GM12878 (cell line): Measurements from ENCODE around the gene REV3L. TPM values are rescaled to one million over a fixed set of nuclear protein-coding genes. Genes with fewer than 3 reads are reported as not detected.

ENCODE experiments used
- ATAC-seq: fragments of 200-7000 bp; cut with Tn5 transposase; 3 replicates; pipeline ENCODE4 v1.9.1; 2020; ENCODE audit warnings: mild to moderate bottlenecking, moderate library complexity
- BruUV-seq: library from RNA; stranded (reverse); fragments of 400-500 nt; replicated peaks from 2 replicates; lab custom pipeline; 2021; lab: Mats Ljungman, UMichigan
- CTCF ChIA-PET: fragments of 300-600 bp; sonication (Branson Sonifier 250); formaldehyde crosslinking; extraction: SDS; loops from one replicate; lab custom pipeline; 2021; ENCODE audit warnings: inconsistent platforms; lab: Yijun Ruan, JAX
- POLR2A ChIA-PET: fragments of 350-600 bp; formaldehyde crosslinking; extraction: SDS; loops from one replicate; lab custom pipeline; 2021; ENCODE audit warnings: inconsistent platforms; lab: Charles Lee
- RAD21 ChIA-PET: fragments of 300-600 bp; sonication (Branson Sonifier 250); formaldehyde crosslinking; loops from one replicate; lab custom pipeline; 2023; ENCODE audit warnings: antibody characterized with exemption; ENCODE audit not compliant: unreplicated experiment; lab: Charles Lee
- SMC1A ChIA-PET: fragments of 300-600 bp; sonication (Branson Sonifier 250); formaldehyde crosslinking; loops from one replicate; lab custom pipeline; 2023; ENCODE audit not compliant: unreplicated experiment, uncharacterized antibody; lab: Charles Lee
- DNase-seq: peaks from one replicate; pipeline ENCODE4 v3.0.0-alpha.2; 2011; ENCODE audit warnings: low read depth, low spot score
- FAIRE-seq: peaks from 3 replicates; lab custom pipeline; 2011; peaks lifted over from hg19 to GRCh38; lab: Jason Lieb, UNC
- H2AFZ ChIP-seq: 2 replicates; pipeline ENCODE4 v1.6.0; 2011; ENCODE audit warnings: low read depth, low read length, control low read depth; ENCODE audit not compliant: control insufficient read depth
- H3K27ac ChIP-seq: 2 replicates; pipeline ENCODE4 v1.5.1; 2011; ENCODE audit warnings: control low read depth; ENCODE audit not compliant: control insufficient read depth, insufficient read depth
- H3K27me3 ChIP-seq, 2 experiments: replicated peaks in 1 of 2; 2 replicates each; pipeline versions ENCODE4 v1.6.0 to v1.6.1; 2011; ENCODE audit warnings: low read length in 1 of 2; ENCODE audit not compliant: control insufficient read depth in 2 of 2, insufficient read depth in 2 of 2
- H3K36me3 ChIP-seq, 2 experiments: 2 replicates each; pipeline ENCODE4 v1.5.1; 2011; ENCODE audit warnings: low read length in 1 of 2; ENCODE audit not compliant: control insufficient read depth in 2 of 2, insufficient read depth in 2 of 2
- H3K4me1 ChIP-seq: 2 replicates; pipeline ENCODE4 v1.6.1; 2011; ENCODE audit warnings: mild to moderate bottlenecking, low read length, moderate library complexity, mixed read lengths; ENCODE audit not compliant: control insufficient read depth, insufficient read depth
- H3K4me2 ChIP-seq: 2 replicates; pipeline ENCODE4 v1.6.0; 2011; ENCODE audit warnings: control low read depth; ENCODE audit not compliant: control insufficient read depth, insufficient read depth
- H3K4me3 ChIP-seq: fragments of 200-600 bp; sonication (generic); 2 replicates; pipeline ENCODE4 v1.5.1; 2016
- H3K79me2 ChIP-seq: 2 replicates; pipeline ENCODE4 v1.6.0; 2011; ENCODE audit warnings: low read length; ENCODE audit not compliant: control insufficient read depth, insufficient read depth
- H3K9ac ChIP-seq: 2 replicates; pipeline ENCODE4 v1.8.0; 2011; ENCODE audit warnings: low read length, control low read depth, mixed read lengths; ENCODE audit not compliant: control insufficient read depth, insufficient read depth
- H3K9me3 ChIP-seq: replicated peaks from 3 replicates; pipeline ENCODE4 v1.5.1; 2011; ENCODE audit warnings: mild to moderate bottlenecking, low read length; ENCODE audit not compliant: control insufficient read depth, insufficient read depth
- H4K20me1 ChIP-seq: 2 replicates; pipeline ENCODE4 v1.6.0; 2011; ENCODE audit not compliant: control insufficient read depth, insufficient read depth
- BHLHE40 ChIP-seq, 2 experiments: fragments of 450-650 bp in 1 of 2; IDR thresholded peaks; 2 replicates each; pipeline ENCODE4 v1.6.1; 2011 to 2017; ENCODE audit warnings: low read depth in 2 of 2, borderline replicate concordance in 1 of 2, improper control_type of control experiment in 1 of 2, low read length in 1 of 2, mild to moderate bottlenecking in 1 of 2
- CBX5 ChIP-seq: sonication (generic); IDR thresholded peaks from 2 replicates; pipeline ENCODE4 v1.6.1; 2016; ENCODE audit warnings: low read depth, moderate library complexity, mild to moderate bottlenecking, inconsistent platforms
- EED ChIP-seq: sonication (generic); IDR thresholded peaks from 2 replicates; pipeline ENCODE4 v1.6.1; 2016; ENCODE audit warnings: antibody characterized with exemption, low read depth
- FOXK2 ChIP-seq: fragments of 450-650 bp; IDR thresholded peaks from 2 replicates; pipeline ENCODE4 v1.6.1; 2017; ENCODE audit warnings: mild to moderate bottlenecking, moderate library complexity
- FOXM1 ChIP-seq: IDR thresholded peaks from 2 replicates; pipeline ENCODE4 v1.6.1; 2012; ENCODE audit warnings: low read depth, mild to moderate bottlenecking, inconsistent platforms, low read length, moderate library complexity
- JUND ChIP-seq: IDR thresholded peaks from 2 replicates; pipeline ENCODE4 v1.6.1; 2012; ENCODE audit warnings: low read depth, mild to moderate bottlenecking, low read length, improper control_type of control experiment, moderate library complexity
- KLF5 ChIP-seq: fragments of 450-650 bp; IDR thresholded peaks from 2 replicates; pipeline ENCODE4 v1.6.1; 2014; ENCODE audit warnings: mild to moderate bottlenecking; ENCODE audit not compliant: partially characterized antibody
- LARP7 ChIP-seq: fragments of 450-650 bp; IDR thresholded peaks from 2 replicates; pipeline ENCODE4 v1.6.1; 2017; ENCODE audit warnings: mild to moderate bottlenecking
- MTA3 ChIP-seq: IDR thresholded peaks from 2 replicates; pipeline ENCODE4 v1.6.1; 2012; ENCODE audit warnings: low read length, inconsistent platforms, borderline replicate concordance
- NRF1 ChIP-seq: conservative IDR thresholded peaks from 2 replicates; pipeline ENCODE4 v1.6.1; 2011; ENCODE audit warnings: mild to moderate bottlenecking, low read depth, low read length, improper control_type of control experiment
- PAX5 ChIP-seq: IDR thresholded peaks from 2 replicates; pipeline ENCODE4 v1.6.1; 2011; ENCODE audit warnings: low read depth, low read length, borderline replicate concordance
- POLR2A ChIP-seq: IDR thresholded peaks from 2 replicates; pipeline ENCODE4 v1.6.1; 2011; ENCODE audit warnings: low read depth, mild to moderate bottlenecking, low read length
- SMARCA5 ChIP-seq: fragments of 450-650 bp; IDR thresholded peaks from 2 replicates; pipeline ENCODE4 v1.6.1; 2017; ENCODE audit warnings: mild to moderate bottlenecking
- SREBF2 ChIP-seq: IDR thresholded peaks from 2 replicates; pipeline ENCODE4 v1.6.1; 2012; ENCODE audit warnings: mild to moderate bottlenecking, low read length
- ZBED1 ChIP-seq: IDR thresholded peaks from 2 replicates; pipeline ENCODE4 v1.6.1; 2016; ENCODE audit warnings: borderline replicate concordance
- ZNF217 ChIP-seq: fragments of 450-650 bp; IDR thresholded peaks from 2 replicates; pipeline ENCODE4 v1.6.1; 2017; ENCODE audit warnings: antibody characterized with exemption, mild to moderate bottlenecking
- whole genome bisulfite sequencing: methylation state at CpG from one replicate; pipeline ENCODE4 v1.1.6; 2016; ENCODE audit warnings: low lambda C conversion rate; ENCODE audit not compliant: insufficient replicate concordance, insufficient coverage; ENCODE audit errors: missing lambda C conversion rate; 5-methylcytosine and 5-hydroxymethylcytosine counted together
- in situ Hi-C: fragments of 300-500 bp; cut with MboI; formaldehyde crosslinking; loops from 9 replicates; pipeline ENCODE4 v1.14.3; 2018; ENCODE audit warnings: mixed read lengths
- intact Hi-C: fragments of 100-400 bp; cut with micrococcal nuclease; formaldehyde crosslinking; loops from one replicate; pipeline ENCODE4 v1.14.2; 2022; ENCODE audit not compliant: unreplicated experiment
- polyA plus RNA-seq, 11 experiments: library from polyadenylated mRNA; depleted of rRNA in 4 of 11; unstranded in 6 of 11; stranded (reverse) in 5 of 11; fragments of >200 nt; fragmentation: Nextera tagmentation in 4 of 11; fragmentation: Illumina TruSeq in 1 of 11; extraction: Ambion mirVana in 4 of 11; extraction: Trizol in 1 of 11; gene quantifications; 1 replicate in 1 of 11; 2 replicates in 10 of 11; pipeline versions ENCODE4 v1.2.1 to v1.2.3, GENCODE V29; 2011 to 2016; ENCODE audit warnings: inconsistent platforms in 2 of 11, missing spikeins in 2 of 11, low read depth in 1 of 11
- total RNA-seq, 4 experiments: library from RNA; depleted of rRNA in 3 of 4; stranded (reverse); fragments of >200 nt in 3 of 4; fragmentation: Illumina TruSeq in 1 of 4; extraction: Trizol in 1 of 4; gene quantifications; 2 replicates each; pipeline versions ENCODE4 v1.2.1 to v1.2.3, GENCODE V29; 2013 to 2021
- TF ChIP-seq, protein P1 (sequence below): fragments of 450-650 bp; IDR thresholded peaks from 2 replicates; pipeline ENCODE4 v1.6.1; 2017; ENCODE audit warnings: mild to moderate bottlenecking, moderate library complexity

REV3L gene
- total and polyA plus RNA-seq, 10 of the 15 experiments (the other 5 are each of a cell fraction or from before 2014, with no cell fraction given), result 7.6 to 33.6 (median 21.5) TPM

GRCh38 chr6:111326563-111326962 is 156.5 kb downstream of the REV3L start:
- peaks cover 5 to 21% of the 10 kb centered on the region in 2 experiments for H3K36me3 ChIP-seq
- no peak overlapping the region for H3K27ac ChIP-seq
- ATAC-seq (no peak), FAIRE-seq (no peak), DNase-seq (no peak)
- no peaks in the 10 kb centered on the region for H3K27me3 ChIP-seq
- ChIA-PET SMC1A (interaction anchor here (0.9 to 2.2 kb wide), 4 partner anchors 8 to 24 kb away, joined by 3 to 7 read pairs (median 3); no protein-coding TSS in a partner anchor), RAD21 (no interaction called here), POLR2A (no interaction called here), CTCF (no interaction called here)
- H4K20me1 ChIP-seq, result no peaks in the 10 kb centered on the region
- peaks cover 3% of the 10 kb centered on the region; the same call in 1 of the 2 replicates for H3K4me1 ChIP-seq
- WGBS, result 94% methylated on average over 3 of the region's 3 CpGs
- TF ChIP-seq ZNF217, result no peak
- TF ChIP-seq POLR2A, result no peak
- no peak for TF ChIP-seq EED
- no peak for TF ChIP-seq SREBF2
- TF ChIP-seq NRF1, result no peak
- TF ChIP-seq KLF5, result no peak
- no peak for TF ChIP-seq FOXM1
- no peak for TF ChIP-seq PAX5
- TF ChIP-seq BHLHE40 (IDR thresholded peaks at IDR 0.05; ENCODE audit: borderline replicate concordance in 1 of 2, low read depth in 2 of 2, low read length in 1 of 2), result no peak
- no peak overlapping the region for H2AFZ ChIP-seq
- no peak overlapping the region for H3K4me2 ChIP-seq
- no peak overlapping the region for H3K4me3 ChIP-seq
- no peak overlapping the region for H3K9ac ChIP-seq
- no TSS peak for BruUV-seq
- intact Hi-C loops (no loop called here), in situ Hi-C loops (no loop called here)
- no peaks in the 10 kb centered on the region for H3K9me3 ChIP-seq
- no peaks in the 10 kb centered on the region for H3K79me2 ChIP-seq

- intact Hi-C loops (no loop called here), in situ Hi-C loops (no loop called here)
- Histone ChIP-seq H3K36me3 (peaks cover under 1 to 15% of the 10 kb centered on the region in 2 experiments; a peak in 2 of 4 replicates), H3K4me1 (no peaks in the 10 kb centered on the region), H3K27me3 (no peaks in the 10 kb centered on the region), H4K20me1 (no peaks in the 10 kb centered on the region), H3K9ac (no peak overlapping the region), H3K4me2 (no peak overlapping the region), H3K27ac (no peak overlapping the region), H3K9me3 (no peaks in the 10 kb centered on the region), H3K79me2 (no peaks in the 10 kb centered on the region), H2AFZ (no peak overlapping the region), H3K4me3 (no peak overlapping the region)
- ChIA-PET CTCF (interaction anchor here (1.2 to 1.4 kb wide), 2 partner anchors 16 to 63 kb away, joined by 3 to 5 read pairs; a partner anchor contains a TSS), POLR2A (interaction anchor here (0.6 kb wide), 1 partner anchor 32 kb away, joined by 6 read pairs; no protein-coding TSS in a partner anchor), SMC1A (interaction anchor here (1.0 to 1.5 kb wide), 5 partner anchors 9 to 157 kb away, joined by 3 to 5 read pairs (median 3); no protein-coding TSS in a partner anchor), RAD21 (interaction anchor here (1.5 kb wide), 1 partner anchor 156 kb away, joined by 8 read pairs; no protein-coding TSS in a partner anchor)
- DNase-seq (no peak), FAIRE-seq (no peak), ATAC-seq (no peak)
- no TSS peak for BruUV-seq
- 98% methylated on average over 2 of the region's 2 CpGs for WGBS
- TF ChIP-seq SMARCA5 (no peak), MTA3 (no peak), FOXK2 (no peak), JUND (no peak), ZBED1 (no peak), CBX5 (no peak), LARP7 (no peak)
- TF ChIP-seq, protein P1, sequence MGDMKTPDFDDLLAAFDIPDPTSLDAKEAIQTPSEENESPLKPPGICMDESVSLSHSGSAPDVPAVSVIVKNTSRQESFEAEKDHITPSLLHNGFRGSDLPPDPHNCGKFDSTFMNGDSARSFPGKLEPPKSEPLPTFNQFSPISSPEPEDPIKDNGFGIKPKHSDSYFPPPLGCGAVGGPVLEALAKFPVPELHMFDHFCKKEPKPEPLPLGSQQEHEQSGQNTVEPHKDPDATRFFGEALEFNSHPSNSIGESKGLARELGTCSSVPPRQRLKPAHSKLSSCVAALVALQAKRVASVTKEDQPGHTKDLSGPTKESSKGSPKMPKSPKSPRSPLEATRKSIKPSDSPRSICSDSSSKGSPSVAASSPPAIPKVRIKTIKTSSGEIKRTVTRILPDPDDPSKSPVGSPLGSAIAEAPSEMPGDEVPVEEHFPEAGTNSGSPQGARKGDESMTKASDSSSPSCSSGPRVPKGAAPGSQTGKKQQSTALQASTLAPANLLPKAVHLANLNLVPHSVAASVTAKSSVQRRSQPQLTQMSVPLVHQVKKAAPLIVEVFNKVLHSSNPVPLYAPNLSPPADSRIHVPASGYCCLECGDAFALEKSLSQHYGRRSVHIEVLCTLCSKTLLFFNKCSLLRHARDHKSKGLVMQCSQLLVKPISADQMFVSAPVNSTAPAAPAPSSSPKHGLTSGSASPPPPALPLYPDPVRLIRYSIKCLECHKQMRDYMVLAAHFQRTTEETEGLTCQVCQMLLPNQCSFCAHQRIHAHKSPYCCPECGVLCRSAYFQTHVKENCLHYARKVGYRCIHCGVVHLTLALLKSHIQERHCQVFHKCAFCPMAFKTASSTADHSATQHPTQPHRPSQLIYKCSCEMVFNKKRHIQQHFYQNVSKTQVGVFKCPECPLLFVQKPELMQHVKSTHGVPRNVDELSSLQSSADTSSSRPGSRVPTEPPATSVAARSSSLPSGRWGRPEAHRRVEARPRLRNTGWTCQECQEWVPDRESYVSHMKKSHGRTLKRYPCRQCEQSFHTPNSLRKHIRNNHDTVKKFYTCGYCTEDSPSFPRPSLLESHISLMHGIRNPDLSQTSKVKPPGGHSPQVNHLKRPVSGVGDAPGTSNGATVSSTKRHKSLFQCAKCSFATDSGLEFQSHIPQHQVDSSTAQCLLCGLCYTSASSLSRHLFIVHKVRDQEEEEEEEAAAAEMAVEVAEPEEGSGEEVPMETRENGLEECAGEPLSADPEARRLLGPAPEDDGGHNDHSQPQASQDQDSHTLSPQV, result no peak
Observed at GRCh38 chr6:111322145-111322544, 160.9 kb downstream of the REV3L start.
